NCI-H2196 treated with DMSO at 0.1 percent for 48 hours (cell line): Measurements from ENCODE around the gene AUNIP.
A peak's percentile ranks its signal among the peaks of the same experiment; 100 is the strongest.

Experiments
- DNase-seq: peaks from one replicate; lab custom pipeline; 2025; ENCODE audit not compliant: unreplicated experiment; lab: John Stamatoyannopoulos, UW

The AUNIP gene, protein sequence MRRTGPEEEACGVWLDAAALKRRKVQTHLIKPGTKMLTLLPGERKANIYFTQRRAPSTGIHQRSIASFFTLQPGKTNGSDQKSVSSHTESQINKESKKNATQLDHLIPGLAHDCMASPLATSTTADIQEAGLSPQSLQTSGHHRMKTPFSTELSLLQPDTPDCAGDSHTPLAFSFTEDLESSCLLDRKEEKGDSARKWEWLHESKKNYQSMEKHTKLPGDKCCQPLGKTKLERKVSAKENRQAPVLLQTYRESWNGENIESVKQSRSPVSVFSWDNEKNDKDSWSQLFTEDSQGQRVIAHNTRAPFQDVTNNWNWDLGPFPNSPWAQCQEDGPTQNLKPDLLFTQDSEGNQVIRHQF

DNA sequence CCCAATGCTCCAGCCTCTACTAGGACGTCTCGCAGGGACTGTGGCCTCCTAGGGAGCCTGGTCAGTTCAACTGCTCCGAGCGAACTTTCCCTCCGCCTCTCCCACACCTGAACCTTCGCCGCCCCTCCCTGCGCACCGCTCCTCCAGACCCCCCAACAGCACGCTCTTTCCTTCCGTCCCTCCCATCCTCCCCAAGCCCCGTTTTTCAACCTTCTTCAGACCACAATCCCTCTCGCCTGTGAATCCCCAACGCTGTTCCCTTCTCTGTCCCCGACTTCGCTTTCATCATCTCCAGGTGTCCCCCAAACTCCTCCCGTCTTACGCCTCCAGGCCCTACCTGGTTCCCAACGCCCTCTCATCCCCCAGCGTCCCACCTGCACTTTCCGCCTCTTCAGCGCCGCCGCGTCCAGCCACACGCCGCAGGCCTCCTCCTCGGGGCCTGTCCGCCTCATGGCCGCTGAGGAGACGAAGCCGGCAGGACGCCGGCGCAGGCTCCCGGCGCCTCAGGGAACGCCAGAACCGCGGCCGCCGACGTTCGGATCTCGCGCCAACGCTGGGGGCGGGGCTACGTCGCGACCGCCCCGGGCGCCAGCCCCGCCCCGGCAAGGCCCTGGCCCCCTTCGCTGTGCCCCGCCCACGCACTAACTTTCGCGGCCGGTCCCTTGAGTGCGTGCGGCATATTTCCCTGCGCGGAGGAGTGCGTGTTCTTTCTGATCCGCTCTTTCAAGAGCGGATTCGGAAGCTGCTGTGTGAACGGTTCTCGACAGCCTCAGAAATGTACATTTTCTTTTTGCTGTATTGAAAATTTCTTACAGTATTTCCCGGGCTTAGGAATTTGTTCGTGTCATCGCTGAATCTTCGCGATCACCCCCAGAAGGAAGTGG, at the start of gene AUNIP:
AUNIP (minus strand) TSS at position 552 of the 884 bp plus-strand sequence; CDS start at position 452, 100 bp downstream.
- DNase-seq = peak; percentile 77

DNA sequence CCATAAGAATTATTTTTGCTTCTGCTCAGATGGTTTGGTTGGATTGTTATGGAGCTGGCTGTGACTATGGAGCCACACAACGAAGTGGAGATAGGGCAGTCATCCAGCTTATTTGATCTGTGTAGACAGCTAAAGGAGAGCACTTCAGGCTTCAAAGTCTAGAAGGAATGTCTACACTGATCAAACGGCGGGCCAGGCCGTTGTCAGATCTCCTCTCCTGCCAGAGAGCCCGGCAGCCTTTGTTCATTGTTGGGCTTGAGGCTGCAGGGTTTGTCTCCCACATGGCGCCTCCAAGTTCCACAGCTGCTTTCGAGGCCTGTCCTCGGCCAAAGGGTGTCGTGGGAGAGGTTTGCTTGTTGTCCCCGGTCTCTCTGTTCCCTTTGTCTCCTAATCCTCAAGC, 49.8 kb upstream of the AUNIP start:
- no peak for DNase-seq

DNA sequence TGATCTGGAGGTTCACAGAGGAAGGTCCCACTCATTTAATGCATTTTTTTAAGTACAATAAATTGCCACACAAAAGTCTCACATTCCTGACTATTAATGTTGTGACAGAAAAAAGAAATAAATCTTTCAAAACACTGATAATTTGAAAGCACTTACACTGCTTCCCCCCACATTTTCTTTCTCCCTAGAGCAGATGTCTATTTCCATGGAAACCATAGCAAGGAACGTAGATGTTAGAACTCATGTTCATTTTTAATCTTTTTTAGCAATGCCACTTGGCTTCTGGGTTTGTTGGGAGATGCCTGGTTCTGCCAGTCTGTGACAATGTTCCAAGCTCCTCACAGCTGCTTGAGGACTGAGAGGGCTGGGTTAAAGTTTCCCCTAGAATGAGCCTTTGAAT, 48.9 kb upstream of the AUNIP start:
- no peak for DNase-seq

DNA sequence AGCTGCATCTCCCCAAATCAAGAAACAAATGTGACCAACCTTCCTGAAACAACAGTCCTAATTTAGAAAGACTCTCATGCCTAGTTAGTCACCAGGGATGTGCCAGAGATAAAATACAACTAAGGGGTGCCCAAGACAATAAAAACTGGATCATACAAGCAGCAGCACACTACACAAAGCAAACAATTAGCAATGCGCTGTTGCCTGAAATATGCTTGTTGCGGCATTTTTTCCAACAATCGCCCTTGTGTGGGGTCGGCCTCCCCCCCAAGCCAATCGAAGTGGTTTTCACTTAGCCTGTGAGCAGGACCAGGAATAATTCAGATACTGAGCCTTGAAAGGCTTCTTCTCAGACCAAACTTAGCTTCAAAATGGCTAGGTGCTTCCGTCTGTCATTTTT, 48.3 kb upstream of the AUNIP start:
- DNase-seq = no peak

- no peak for DNase-seq
Observed at GRCh38 chr1:25906644-25907300, 47.5 kb upstream of the AUNIP start.

GRCh38 chr1:25905680-25906643, 46.7 kb upstream of the AUNIP start, which contains the start of gene STMN1:
Gene STMN1 (minus strand): TSS chr1:25906419. CDS start chr1:25904676, 1,743 bp downstream.
- DNase-seq = peak; percentile 94

DNA sequence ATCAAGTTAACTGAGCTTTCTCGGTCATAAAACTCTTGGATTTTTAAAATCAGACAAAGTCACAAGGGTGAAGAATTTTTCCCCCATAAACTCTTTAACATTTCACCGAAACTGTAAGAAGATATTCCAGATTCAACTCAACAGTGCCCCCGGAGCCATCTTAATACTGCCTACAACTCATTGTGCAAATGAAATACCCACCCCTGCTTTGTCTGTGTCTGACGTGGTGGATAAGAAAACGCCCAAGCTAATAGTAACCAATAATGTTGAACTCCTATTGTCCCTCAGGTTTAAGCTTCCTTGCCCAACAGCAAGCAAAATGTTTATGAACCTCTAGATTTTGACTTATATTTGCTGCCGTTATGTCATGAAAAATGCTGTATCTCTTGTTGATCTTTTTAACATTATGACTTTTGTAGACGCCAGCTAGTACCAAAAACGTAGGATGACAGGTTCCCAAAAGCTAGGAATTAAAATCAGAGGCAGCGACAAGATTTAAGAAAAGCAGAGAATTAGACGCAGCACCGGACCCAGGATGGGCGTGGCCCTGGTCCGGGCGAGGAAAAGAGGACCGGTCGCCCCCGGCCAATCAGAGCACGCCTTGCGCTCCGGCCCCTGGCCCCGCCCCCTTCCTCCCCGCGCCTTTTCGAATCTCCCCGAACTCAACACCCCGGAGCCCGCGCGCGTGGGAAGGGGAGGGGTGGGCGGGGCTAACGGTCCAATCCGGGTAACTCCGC, 45.9 kb upstream of the AUNIP start:
- DNase-seq = peak; percentile 91

DNA sequence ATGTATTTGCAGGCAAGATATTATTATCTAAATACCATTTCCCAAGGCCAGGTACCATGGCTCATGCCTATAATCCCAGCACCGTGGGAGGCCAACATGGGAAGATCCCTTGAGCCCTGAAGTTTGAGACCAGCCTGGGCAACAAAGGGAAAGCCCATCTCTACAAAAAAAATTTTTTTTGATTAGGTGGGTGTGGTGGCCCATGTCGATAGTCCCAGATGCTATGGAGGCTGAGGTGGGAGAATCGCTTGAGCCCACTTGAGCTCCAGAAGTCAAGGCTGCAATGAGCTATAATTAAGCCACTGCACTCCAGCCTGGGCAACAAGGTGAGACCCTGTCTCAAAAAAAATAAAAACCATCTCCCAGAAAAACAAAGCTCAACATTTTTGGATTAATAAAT, 44.7 kb upstream of the AUNIP start:
- DNase-seq = no peak

DNA sequence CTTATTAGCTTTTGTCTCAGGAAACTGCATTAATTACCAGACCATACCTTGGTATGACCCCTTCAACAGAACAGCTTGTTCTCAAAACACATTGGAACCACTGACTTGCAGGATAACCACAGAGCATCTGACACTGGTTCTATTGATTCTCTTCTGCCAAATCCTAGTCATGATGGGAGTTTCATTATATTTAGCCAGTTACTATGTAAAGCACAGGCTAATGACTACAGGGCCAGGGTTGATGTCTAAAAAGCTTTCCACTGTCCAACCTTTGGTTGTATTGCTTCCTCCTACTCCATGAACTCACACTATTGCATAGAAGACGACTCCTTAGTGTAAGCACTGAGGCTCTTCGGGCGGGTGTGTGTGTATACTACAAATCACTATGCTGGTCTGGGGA, 43.2 kb upstream of the AUNIP start:
- no peak for DNase-seq

- DNase-seq = no peak
Observed at GRCh38 chr1:25900219-25900618, 41.0 kb upstream of the AUNIP start.

DNA sequence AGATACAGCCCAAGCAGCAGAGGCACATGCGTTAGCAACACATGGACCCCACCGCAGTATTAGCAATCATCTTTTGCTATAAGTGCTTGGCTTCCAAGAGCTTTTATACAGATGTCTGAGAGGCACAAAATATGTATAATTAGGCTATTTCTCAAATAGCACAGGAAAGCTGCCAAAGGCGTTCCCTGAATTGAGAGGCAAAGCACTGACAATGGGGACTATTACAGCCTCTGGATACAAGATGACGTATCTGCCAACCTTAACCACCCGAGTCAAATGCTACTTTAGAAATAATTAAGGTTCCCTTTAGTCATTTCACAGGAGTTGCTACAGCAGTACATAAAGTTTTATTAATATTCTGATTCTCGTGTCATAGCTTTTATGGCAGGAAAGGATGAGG, 40.5 kb upstream of the AUNIP start:
- DNase-seq = no peak

GRCh38 chr1:25898223-25899015, 39.2 kb upstream of the AUNIP start:
- DNase-seq = no peak

DNA sequence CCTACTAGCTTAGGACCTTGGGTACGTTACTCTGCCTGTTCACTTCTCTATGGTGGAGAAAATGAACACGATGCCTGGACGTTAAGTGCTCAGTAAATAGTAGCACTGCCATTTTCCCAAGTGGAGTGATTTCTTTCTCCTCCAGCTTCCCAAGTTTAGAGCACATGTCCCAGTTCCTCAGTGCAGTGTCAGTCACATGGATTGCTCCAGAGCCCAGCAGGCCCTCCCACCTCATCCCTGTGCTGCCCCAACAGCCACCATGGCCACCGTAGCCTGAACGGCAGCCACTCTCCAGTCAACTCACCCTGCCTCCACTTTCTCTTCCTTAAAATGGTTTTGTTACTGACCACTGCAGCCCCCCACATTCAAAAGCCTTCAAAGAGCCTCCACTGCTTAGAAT, 38.5 kb upstream of the AUNIP start:
- no peak for DNase-seq

DNA sequence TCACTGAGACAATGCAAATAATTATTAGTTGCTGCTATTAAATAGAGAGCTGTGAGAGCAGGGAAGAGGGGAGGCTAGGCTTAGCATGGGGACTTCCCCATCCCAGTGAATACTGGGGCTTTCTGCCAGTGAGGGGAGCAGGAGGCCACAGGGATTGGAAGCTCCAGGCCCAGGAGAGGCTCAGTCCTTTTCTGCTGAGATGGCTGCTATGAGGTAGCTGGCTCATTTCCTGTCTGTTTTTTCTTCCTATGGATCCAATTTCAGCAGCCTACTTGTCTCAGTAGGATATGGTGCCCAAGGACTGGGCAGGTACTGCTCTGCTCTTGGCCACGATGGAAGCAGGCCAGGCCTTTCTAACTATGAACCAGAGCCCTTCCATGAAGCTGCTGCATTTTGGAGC, 37.0 kb upstream of the AUNIP start:
- peak; percentile 38 for DNase-seq

- peak; percentile 75 for DNase-seq
Observed at GRCh38 chr1:25895365-25895990, 36.2 kb upstream of the AUNIP start.

GRCh38 chr1:25893116-25893515, 33.9 kb upstream of the AUNIP start:
- no peak for DNase-seq

DNA sequence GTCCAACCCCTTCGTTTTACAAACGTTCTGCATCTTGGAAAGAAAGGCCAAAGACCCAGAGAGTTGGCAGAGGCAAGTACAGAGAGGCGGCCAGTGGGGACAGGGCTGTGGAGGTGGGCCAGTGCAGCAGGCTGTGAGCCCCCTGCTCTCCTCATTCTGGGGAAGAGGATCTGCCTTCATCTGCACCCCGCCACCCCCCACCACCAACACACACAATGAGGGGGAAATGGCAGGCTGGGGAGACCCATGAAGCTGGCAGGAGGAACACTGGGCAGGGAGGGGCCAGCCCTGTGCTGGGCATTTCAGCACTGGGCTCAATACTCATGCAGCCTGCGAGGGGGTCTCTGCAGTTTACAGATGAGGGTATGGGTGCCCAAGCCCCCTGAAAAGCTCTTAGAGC, 32.3 kb upstream of the AUNIP start:
- no peak for DNase-seq

DNA sequence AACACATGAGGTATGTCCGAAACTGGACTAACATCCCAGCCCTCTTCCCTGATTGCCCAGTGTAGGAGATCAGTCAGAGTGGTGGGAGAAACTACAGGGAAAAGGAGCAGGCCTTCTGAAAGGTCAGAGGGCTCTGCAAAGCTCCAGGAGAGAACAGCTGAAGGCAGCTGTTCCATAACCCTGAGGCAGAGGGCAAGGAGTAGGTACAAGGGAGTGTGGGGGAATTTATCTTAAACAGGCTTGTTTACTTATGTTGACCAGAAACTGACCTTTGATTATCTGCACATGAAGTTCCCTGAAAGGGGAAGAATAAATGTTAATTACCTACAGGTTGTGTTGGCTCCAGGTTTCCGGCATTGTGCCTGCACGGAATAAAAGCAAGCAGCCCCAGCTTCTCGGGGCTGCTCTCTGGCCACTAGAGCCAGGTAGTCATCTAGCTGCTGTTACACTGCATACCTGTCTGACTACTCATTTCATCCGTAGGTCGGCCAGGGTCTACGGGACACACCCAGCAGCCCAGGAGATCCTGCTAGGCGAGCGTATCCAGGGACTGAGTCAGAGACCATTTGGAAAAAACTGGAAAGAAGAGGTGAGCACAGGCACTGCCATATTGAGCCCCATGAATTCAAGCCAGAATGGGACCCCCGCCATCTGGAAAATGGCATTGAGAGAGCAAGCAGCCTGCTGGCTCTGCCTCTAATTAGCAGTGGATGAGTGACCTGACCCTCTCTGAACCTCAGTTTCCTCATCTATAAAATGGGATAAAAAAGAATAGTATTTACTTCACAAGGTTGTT, 31.2 kb upstream of the AUNIP start:
- no peak for DNase-seq
